T-helper 2 cell (primary cell): ENCODE measurements around the gene PEDS1.
"Not testable (repeated sequence)": the region's sequence is repeated elsewhere in the genome, so short reads cannot be mapped to it uniquely, and the experiment has no call there.

Source experiments
- DNase-seq, 5 experiments: peaks; one replicate each; pipeline versions ENCODE4 v3.0.0 to v3.0.0-alpha.2; 2012 to 2022

PEDS1 gene

GRCh38 chr20:50190251-50191064 is 36.9 kb upstream of the PEDS1 start, which contains the start of gene CEBPB:
Gene CEBPB (plus strand): TSS chr20:50190830. CDS start chr20:50191034, 204 bp downstream.
- peak; percentile 67 to 88 (median 70) for DNase-seq

- peak in 2 of 5 experiments; percentile 2 to 21 for DNase-seq
Measured at GRCh38 chr20:50189681-50190250, 36.2 kb upstream of the PEDS1 start.

- no peak for DNase-seq
Measured at GRCh38 chr20:50188879-50189680, 35.6 kb upstream of the PEDS1 start.

GRCh38 chr20:50188287-50188688 is 34.8 kb upstream of the PEDS1 start:
- DNase-seq: no peak

GRCh38 chr20:50187403-50188051 is 34.0 kb upstream of the PEDS1 start:
- no peak for DNase-seq

GRCh38 chr20:50186987-50187402 is 33.5 kb upstream of the PEDS1 start:
- no peak for DNase-seq

- peak; percentile 65 to 88 (median 80) for DNase-seq
Measured at GRCh38 chr20:50186151-50186885, 32.8 kb upstream of the PEDS1 start.

GRCh38 chr20:50185426-50185825 is 31.9 kb upstream of the PEDS1 start:
- no peak for DNase-seq

- no peak for DNase-seq
Measured at GRCh38 chr20:50182346-50182745, 28.8 kb upstream of the PEDS1 start.

- no peak for DNase-seq
Measured at GRCh38 chr20:50181344-50181743, 27.8 kb upstream of the PEDS1 start.

GRCh38 chr20:50178672-50179071 is 25.1 kb upstream of the PEDS1 start:
- not testable (repeated sequence) for DNase-seq

GRCh38 chr20:50175938-50176933 is 22.7 kb upstream of the PEDS1 start:
- DNase-seq: no peak

- no peak for DNase-seq
Measured at GRCh38 chr20:50174456-50174855, 20.9 kb upstream of the PEDS1 start.

GRCh38 chr20:50172347-50173013 is 19.0 kb upstream of the PEDS1 start:
- no peak for DNase-seq

- no peak for DNase-seq
Measured at GRCh38 chr20:50170549-50171220, 17.2 kb upstream of the PEDS1 start.

GRCh38 chr20:50169329-50169823 is 15.9 kb upstream of the PEDS1 start:
- peak; percentile 56 to 78 (median 68) for DNase-seq

GRCh38 chr20:50165684-50166554 is 12.4 kb upstream of the PEDS1 start:
- DNase-seq: peak in 3 of 5 experiments; percentile 30 to 85 (median 62)
